ENCODE data around the gene NBPF12.
"Not testable (repeated sequence)": the region's sequence is repeated elsewhere in the genome, so short reads cannot be mapped to it uniquely, and the experiment has no call there.

- TF ChIP-seq PRDM10 (CRISPR knock-in tag; IDR thresholded peaks at IDR 0.05; ENCODE audit: low read depth); EZH2 (conservative IDR thresholded peaks at IDR 0.05; ENCODE audit: low read depth, low read length); NCOA1 (CRISPR knock-in tag; IDR thresholded peaks at IDR 0.05); ELK4 (CRISPR knock-in tag; IDR thresholded peaks at IDR 0.05; ENCODE audit: borderline replicate concordance); NR2F2 (IDR thresholded peaks at IDR 0.05; ENCODE audit: borderline replicate concordance, low read depth); ZNF136 (CRISPR knock-in tag; IDR thresholded peaks at IDR 0.05; ENCODE audit: low read depth); NBN (conservative IDR thresholded peaks at IDR 0.05); POLR2A (IDR thresholded peaks at IDR 0.05; ENCODE audit: insufficient read depth in 1 of 2, low read depth in 2 of 2, low read length in 2 of 2); ZFX (CRISPR knock-in tag; IDR thresholded peaks at IDR 0.05; ENCODE audit: low read depth); CTCF (CRISPR knock-in tag; IDR thresholded peaks at IDR 0.05); NAIF1 (CRISPR knock-in tag; IDR thresholded peaks at IDR 0.05; ENCODE audit: borderline replicate concordance); ZBTB49 (CRISPR knock-in tag; IDR thresholded peaks at IDR 0.05; ENCODE audit: borderline replicate concordance): not testable (repeated sequence)
Measured at GRCh38 chr1:147008495-147008894, 70.4 kb downstream of the NBPF12 start.

All from HepG2 (cell line).